Activated effector memory CD4-positive, alpha-beta T cell treated with anti-CD3 and anti-CD28 coated beads, Interleukin-2, amount 50 U/mL, for 16 hours (primary cell): ENCODE measurements around the gene DIDO1.

Experiments
- DNase-seq: peaks from one replicate; pipeline ENCODE4 v3.0.0-alpha.2; 2020

The DIDO1 gene

DNA sequence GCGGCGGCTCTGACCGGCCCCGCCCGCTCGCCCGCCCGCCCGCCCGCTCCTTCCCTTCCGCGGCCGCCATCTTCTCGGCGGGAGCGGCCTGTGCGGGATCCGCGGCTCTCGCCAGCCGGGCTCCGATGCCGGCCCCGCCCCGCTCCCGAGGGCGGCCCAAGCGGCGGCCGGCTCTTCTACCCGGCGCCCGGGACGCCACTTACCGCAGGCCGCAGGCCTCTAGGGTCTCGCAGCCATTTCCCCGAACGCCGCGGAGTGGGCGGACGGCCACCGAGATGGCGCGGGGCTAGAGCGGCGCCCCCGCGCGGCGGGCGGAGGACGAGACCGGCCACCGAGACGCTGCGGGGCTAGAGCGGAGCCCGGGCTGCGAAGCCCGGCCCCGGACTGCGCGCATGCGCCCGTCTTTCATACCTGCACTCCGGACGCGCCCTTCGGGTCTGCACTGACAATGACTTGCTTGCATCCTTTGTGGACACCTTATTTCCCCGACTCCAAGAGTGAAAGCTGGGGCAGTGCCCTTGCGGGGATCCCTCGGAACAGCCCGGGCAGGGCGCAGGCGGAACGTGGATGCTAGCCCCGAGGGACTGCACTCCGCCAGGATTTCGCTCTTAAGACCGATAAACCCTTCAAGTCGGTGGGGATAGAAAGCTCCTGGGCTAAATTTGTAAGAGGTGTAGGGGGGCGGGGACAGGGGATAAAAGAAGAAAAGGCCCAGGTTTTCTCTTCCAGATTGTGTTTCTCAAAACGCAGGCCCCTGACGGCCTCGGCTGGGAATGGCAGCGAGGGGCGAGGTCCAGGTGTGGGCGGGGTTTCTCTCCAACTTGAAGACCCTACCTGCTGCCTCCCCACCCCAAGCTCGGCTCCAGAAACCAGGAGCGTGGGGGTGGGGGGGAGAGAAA is at the start of gene DIDO1:
DIDO1 (minus strand) TSS at position 277 of the 899 bp plus-strand sequence.
- peak; percentile 97 for DNase-seq

DNA sequence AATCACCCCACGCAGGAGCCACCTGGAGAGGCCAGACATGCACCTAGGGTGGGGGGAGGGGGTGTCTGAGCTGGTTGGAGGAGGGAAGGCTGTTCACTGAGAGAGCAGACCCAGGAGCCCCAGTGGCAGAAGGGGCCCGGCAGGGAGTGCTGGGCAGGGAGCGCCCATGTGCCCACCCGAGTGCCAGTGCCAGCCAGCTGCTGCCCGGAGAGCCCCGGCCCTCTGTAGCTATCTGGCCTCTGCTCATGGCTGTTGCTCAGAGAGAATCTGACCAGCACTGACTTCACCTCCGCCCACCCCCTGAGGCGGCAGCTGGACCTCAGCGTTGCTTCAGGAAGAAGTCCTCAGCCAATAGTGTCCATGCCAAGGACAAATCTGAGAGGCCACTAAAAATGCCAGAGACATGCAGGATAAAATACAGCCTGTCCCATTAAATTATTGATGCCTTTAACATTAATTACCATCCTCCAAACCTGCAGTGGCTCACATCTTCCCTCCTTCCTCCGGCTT is 49.0 kb upstream of the DIDO1 start:
- DNase-seq = no peak

DNA sequence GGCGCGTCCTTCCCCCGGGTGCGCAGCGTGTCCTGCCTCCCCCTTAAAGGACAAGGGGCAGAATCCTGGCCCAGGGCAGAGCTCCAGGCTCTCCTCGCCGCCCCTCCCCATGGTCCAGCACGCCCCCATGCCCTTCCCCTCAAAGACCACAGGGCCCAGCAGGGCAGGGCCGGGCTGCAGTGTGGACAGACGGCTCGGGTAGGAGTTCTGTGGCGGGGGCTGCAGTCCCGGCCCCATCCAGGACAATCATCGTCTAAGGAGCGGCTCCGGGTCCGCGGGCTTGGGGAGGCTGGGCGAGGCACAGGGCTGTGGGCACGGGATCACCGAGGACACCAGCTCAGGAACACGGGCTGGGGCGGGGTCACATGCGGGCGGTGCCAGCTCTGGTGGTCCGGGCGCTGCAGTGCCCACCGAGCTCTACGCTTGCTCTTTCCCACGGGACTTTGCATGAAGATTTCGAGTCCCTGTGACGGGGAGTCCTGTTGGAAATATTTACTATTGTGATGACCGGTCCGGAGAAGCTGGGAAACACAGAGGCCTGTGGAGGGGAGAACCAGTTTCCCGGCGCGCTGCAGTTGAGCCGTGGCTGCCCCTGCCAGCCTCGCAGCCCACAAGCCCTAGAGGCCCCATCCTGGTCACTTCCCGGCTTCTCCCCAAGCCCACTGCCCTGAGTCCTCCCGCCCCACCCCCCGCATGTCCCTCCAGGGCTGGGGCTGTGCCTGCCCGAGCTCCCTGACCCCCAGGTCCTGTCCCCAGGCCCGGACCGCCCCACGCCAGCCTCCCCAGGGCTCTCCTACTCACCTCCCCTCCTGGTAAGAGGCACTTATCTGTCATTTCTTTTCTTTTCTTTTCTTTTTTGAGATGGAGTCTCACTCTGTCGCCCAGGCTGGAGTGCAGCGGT is 46.8 kb upstream of the DIDO1 start:
- DNase-seq = no peak

DNA sequence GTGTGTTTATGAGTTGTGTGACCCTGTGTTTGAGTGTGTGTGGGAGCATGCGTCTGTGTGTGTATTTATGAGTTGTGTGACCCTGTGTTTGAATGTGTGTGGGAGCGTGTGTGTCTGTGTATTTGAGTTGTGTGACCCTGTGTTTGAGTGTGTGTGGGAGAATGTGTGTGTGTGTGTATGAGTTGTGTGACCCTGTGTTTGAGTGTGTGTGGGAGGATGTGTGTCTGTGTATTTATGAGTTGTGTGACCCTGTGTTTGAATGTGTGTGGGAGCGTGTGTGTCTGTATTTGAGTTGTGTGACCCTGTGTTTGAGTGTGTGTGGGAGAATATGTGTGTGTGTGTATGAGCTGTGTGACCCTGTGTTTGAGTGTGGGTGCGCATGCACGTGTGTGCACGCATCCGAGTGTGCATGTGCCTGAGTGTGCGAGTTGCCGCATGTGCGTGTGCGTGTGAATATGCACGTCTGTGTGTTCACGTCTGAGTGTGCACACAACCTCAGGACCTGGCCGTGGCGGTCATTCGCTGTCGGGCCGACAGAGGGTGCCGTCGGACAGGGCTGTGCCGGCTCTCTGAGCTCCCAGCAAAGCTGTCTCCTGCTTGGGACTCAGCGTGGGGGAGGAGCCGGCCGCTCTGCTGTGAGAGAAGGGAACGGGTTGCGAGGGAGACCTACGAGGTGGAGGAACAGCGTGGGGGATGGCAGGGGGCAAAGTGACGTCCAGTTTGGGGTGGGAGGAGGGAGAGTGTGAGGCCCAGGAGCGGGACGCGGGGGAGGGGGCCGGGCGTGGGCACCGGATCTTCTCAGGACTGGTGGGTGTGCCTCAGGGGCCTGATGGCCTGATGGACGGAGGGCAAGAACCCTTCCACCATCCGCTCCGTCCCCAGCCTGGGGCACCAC is 45.9 kb upstream of the DIDO1 start:
- DNase-seq = peak; percentile 93

DNA sequence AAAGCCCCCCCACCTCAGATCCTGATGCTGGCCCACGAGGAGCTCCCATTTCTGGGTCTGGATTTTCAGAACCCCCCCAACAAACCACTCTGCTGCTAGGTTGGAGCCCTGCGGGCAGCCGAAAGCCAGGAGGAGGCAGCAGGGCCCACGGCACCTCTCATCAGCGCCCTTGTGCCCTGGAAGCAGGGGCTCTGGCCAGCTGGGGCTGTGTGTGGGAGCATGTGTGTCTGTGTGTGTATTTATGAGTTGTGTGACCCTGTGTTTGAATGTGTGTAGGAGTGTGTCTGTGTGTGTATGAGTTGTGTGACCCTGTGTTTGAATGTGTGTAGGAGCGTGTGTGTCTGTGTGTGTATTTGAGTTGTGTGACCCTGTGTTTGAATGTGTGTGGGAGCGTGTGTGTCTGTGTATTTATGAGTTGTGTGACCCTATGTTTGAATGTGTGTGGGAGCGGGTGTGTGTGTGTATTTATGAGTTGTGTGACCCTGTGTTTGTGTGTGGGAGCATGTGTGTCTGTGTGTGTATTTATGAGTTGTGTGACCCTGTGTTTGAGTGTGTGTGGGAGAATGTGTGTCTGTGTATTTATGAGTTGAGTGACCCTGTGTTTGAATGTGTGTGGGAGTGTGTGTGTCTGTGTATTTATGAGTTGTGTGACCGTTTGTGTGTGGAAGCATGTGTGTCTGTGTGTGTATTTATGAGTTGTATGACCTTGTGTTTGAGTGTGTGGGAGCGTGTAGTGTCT is 45.1 kb upstream of the DIDO1 start:
- no peak for DNase-seq

DNA sequence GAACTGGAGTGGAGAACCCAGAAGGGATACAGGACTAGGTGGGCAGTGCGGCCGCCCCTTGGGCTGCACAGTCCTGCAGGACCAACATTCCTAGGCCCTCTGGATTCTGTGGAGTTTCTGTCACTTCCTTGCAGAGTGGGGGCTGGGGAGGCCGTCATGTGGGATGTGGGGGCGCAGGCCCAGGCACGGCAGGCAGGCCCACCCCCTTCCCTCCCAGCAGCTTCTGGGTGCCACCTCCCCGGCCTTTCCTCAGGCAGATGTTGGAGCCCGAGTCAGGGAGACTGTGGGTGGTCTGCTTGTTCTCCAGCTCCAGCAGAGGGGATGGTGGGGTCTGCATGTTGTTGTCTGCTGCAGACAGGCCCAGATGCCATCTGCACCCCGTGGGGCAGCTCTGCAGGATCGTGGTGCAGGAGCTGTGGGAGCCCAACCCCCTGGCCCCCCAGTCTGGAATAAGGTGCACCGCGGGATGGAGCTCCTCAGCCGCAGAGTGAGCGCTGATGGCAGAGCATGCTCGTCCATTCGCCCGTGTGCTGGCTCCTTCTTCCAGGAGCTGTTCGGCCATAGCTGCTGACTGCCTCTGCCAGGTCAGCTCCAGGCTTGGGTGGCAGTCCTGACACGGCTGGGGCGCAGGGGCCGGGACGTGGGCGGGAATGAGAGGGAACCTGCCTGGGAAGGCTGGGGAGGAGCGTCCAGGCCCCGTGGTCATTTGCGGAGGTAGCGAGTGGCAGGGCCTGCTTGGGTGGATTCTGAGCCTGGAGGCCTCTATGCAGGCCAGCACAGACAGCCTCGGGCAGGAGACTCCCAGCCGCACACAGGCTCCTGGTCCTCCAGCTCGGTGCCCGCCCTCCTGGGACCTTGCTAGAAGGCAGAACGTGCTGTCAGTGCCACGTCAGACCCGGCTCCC is 44.3 kb upstream of the DIDO1 start:
- DNase-seq = no peak

DNA sequence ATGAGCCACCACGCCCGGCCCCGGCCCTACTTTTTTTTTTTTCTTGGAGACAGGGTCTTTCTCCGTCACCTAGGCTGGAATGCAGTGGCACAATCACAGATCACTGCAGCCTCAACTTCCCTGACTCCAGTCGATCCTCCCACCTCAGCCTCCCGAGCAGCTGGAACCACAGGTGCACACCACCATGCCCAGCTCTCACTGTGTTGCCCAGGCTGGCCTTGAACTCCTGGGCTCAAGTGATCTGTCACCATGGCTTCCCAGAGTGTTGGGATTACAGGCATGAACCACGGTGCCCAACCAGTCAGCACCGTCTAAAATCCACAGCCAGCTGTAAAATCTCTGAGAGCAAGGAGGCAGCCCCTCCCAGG is 43.6 kb upstream of the DIDO1 start:
- DNase-seq = no peak

DNA sequence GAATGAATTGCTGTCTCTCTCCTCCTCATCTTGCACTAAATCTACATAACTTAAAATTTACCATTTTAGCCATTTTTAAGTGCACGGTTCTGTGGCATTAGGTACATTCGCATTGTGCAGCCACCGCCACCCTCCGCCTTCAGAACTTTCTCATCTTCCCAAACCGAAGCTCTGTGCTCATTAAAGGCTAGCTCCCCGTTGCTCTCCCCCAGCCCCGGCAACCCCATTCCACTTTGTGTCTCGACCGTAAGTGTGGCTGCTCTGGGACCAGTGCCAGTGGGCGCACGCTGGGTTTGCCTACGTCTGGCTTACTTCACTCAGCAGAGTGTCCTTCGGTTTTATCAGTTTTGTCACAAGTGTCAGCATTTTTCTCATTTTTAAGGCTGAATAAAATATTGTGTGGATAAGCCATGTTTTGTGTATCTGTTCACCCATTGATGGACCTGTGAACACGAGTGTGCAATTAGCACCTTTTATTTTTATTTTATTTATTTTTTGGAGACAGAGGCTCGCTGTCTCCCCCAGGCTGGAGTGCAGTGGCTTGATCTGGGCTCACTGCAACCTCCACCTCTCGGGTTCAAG is 43.0 kb upstream of the DIDO1 start:
- no peak for DNase-seq

DNA sequence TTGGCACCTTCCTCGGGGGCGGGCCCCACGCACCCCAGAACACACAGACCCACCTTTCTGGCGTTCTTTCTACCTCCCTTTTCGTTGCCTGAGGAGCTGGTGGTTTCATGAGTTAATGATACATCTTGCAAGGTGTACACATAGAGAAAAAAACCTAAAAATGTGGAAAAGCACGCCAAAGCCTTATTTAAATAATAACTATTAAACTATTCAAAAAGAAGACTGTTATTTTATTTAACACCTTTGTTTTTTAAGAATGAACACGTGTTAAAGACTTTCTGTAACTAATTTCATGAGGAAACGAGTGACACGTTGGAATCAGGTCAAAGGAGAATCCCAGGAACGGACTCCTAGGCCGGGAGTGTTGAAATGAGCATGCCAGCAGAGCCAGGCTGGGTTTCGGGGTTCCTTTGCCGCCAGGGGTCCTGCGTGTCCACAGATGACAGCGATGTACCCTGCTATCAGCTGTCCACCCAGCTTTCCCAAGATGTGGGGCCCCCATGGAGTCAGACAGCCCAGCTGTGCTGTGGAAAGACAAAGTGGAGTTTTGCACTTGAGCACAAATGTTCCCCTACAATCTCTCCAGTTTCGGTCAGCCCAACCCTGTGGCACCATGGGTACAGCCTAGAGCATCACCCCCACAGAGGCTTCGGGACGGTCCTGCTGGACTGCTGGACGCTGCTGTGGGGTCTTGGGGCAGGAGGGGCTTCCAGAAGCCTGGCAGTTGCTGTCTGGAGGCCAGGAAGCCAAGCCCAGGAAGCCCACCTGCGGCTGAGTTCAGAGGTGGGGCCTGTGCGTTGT is 42.3 kb upstream of the DIDO1 start:
- DNase-seq = no peak

DNA sequence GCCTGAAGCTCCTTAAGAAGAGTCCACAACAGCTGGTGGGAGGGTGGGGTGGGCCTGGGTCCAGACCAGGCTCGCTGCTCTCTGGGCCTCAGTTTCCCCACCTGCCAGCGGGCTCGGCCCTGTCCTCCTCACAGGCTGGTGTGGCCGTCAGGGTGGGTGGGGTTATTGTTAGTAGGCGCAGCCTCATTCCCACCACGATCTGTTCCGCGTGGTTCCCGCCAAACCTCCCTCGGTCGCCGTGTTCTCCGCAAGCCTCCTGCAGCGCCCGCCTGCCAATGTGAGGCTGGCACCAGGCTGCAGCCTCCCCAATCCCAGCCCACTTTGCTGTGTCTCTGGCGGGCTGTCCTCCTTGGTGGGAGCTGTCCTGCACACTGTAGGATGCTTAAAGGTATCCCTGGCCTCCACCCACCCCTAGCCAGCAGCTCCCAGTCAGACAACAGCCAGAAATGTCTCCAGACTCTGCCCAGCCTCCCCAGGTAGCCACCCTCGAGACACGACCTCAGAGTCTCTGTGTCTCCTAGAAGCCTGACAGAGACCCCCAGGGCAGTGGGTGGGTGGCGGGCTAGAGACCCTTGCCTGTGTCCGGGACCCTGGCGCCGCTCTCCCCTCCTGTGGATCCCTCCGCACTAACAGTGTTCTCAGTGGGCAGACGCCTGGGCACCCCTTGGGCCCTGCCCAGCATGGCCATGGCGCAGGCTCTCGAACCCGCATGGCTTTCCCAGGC is 41.5 kb upstream of the DIDO1 start:
- DNase-seq = no peak

DNA sequence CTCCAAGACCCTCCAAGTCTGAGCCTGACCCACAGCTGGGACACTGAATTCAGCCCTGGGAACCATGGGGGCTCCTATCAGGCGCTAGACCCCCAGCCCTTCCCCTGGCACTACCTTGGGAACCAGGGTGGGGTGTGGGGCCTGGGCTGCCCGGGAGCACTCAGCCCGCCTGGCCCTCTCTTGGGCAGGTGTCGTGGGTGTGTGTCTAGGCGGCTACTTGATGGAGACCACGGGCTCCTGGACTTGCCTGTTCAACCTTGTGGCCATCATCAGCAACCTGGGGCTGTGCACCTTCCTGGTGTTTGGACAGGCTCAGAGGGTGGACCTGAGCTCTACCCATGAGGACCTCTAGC is 40.8 kb upstream of the DIDO1 start:
- DNase-seq = no peak

DNA sequence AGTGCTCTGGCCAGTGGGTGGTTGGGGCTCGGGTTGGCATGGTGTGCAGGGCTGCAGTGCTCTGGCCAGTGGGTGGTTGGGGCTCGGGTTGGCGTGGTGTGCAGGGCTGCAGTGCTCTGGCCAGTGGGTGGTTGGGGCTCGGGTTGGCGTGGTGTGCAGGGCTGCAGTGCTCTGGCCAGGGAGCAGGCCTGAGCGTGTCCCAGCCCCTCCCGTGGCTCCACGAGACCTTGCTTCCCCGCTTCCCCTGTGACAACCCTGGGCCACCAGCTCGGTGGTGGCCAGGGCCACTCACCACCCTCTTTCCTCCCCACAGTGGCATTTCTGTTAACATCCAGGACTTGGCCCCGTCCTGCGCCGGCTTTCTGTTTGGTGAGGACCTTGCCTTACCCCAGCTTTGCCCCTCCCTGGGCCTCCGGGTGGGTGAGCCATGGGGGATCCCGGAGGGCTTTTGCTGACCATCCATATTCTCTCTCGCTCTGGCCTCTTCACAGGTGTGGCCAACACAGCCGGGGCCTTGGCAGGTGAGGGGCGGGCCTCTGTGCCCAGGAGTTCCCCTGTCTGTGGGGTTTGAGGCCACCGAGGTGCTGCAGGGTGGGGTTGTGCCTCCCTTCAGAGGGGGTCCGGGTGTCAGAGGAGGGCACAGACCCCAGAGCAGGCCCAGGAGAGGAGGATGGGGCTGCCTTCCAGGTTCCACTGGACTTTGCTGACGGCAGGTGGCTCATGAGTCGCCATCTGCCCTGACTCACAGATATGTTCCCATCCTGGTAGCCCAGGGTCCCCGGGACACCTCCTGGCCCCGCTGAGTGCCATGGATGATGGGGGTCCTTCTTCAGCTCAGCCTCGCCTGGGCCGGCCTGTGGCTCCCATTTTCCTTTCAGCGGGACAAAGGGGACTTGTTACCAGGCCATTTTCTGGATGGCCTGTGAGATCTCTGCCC is 40.2 kb upstream of the DIDO1 start:
- DNase-seq = no peak

DNA sequence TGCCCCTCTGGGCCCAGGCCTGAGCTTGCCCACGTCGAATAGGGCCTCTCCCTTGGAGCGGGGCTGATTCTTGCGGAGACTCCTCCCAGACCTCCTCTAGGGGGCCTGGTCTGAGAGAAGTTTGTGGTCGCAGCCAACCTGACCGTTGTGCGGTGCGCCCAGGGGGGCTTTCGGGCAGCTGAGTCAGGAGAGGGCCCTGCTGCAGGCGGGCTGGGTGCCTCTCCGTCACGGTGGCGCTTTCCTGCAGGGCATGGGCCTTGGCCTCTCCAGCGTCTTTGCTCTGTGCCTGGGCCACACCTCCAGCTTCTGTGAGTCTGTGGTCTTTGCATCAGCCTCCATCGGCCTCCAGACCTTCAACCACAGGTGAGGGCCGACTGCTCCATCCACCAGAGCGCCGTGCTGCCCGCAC is 39.1 kb upstream of the DIDO1 start:
- DNase-seq = no peak

DNA sequence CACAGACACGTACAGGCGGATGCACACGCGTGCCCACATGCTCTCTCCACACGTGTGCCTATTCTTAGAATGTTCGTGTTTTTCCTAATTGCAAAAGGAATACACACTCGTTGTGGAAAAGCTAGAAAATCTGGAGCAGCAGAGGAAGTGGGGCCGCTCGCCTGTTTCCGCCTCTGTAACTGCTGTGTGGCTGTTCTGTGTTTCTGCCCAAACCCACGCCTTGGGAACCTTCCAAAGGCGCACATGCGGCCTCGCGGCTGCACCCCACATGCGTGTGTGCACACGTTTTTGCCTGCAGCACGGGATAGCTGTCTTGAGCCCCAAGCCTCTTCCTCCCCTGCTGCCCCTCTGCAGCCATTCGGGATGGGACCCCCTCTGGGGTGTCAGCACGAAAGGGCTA is 38.4 kb upstream of the DIDO1 start:
- DNase-seq = no peak

DNA sequence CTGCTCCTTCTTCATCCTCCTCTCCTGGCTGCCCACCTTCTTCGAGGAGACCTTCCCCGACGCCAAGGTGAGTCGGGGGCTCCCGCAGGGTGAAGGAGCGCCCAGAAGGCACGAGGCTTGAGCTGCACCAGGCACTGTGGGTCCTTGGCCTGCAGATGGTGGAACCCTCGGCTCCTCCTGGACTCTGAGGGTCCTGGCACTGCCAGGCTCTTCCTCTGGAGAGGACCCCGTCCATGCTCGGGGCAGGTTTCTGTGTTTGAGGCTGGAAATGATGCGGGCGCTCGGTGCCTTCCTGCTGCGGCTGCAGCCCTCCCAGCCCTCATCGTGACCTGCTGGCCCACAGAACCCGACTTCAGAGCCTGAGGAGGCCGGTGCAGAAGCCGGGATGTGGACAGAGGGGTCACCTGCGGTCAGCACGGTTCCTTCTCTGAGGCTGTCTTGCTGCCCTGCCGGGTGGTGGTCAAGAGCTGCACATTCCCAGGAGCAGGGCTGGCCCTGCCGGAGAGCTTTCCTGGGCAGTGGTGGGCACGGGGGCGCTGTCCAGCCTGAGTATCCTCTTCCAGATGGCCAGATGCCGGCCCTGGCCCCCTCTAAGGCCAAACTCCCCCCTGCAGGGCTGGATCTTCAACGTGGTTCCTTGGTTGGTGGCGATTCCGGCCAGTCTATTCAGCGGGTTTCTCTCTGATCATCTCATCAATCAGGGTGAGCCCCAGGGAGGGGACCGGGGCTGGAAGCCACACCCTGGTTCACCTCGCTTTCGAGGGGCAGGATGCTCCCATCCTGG is 37.5 kb upstream of the DIDO1 start:
- DNase-seq = no peak

DNA sequence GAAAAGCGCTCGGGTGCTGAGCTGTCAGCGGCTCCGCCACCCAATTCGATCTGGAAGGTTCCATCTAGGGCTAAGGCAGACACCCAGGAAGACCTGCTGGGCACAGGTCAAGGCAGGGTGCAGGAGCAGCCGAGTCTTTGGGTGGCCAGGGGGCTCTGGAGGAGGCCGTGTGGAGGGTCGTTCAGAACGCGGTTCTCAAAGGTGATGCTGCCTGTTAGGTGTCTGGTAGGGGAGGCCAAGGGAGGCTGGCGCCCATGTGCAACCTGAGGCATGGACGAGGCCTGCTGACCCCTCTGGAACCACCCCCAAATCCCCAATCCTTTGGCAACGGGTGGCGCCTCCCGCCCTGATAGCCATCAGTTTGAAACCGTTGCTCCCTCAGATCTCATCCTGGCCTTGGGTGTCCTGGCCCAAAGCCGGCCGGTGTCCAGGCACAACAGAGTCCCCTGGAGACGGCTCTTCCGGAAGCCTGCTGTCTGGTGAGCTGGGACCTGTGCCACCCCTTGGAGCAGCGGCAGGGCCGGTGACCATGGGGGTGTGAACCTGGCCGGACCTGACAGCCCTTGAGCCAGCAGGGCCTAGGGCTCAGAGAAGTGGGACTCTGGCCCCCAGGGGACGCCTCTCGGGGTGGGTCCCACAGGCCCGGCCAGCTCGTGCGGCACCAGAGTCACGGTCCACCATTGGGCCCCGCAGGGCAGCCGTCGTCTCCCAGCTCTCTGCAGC is 36.7 kb upstream of the DIDO1 start:
- DNase-seq = no peak
